SH-SY5Y (cell line): Measurements from ENCODE around the gene YIF1A.

Experiments
- GATA2 ChIP-seq: IDR thresholded peaks from 2 replicates; pipeline ENCODE4 v1.6.1; 2011; ENCODE audit warnings: mild to moderate bottlenecking, low read depth, low read length
- GATA3 ChIP-seq: IDR thresholded peaks from 2 replicates; pipeline ENCODE4 v1.6.1; 2011; ENCODE audit warnings: low read depth, mild to moderate bottlenecking, low read length, moderate library complexity

DNA sequence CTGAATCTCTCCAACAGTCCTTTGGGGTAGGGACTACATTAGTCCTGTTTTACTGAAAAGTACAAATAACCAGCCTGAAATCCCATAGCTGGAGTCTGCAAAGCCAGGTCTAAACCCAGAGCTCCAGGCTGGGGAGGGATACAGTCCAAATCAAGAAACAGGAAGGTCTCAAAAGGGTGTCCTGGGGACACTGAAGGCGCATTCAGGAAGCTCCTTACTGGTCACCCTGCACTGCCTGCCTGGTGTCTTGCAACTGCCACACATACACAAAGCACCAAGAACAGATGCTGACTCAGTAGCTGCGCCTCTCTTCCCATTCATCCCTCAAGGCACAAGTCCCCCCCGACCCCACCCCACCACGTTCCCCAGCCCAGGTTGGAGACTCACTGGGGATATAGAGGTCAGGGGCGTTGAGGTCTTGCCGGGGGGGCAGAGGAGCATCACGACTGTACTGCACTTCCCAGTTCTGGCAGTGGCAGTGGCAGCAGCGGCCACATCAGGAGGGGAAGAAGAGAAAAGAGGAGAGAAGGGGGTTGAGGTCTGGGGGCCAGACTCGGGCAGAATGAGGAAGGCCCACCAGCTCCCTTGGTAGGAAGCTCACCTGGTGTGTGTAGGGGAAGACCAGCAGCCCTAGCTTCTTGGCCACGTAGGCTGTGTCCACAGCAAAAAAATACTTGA, 1.6 kb downstream of the YIF1A start:
- TF ChIP-seq GATA2, result no peak
- TF ChIP-seq GATA3, result no peak
